ENCODE data around the gene PROK1. TPM values are rescaled to one million over a fixed set of nuclear protein-coding genes. Genes with fewer than 3 reads are reported as not detected.

The PROK1 gene
- total and polyA plus RNA-seq, 2 of the 13 experiments (the other 11 are each of a cell fraction or from before 2014, with no cell fraction given): 0.07 TPM; not detected in 1

DNA sequence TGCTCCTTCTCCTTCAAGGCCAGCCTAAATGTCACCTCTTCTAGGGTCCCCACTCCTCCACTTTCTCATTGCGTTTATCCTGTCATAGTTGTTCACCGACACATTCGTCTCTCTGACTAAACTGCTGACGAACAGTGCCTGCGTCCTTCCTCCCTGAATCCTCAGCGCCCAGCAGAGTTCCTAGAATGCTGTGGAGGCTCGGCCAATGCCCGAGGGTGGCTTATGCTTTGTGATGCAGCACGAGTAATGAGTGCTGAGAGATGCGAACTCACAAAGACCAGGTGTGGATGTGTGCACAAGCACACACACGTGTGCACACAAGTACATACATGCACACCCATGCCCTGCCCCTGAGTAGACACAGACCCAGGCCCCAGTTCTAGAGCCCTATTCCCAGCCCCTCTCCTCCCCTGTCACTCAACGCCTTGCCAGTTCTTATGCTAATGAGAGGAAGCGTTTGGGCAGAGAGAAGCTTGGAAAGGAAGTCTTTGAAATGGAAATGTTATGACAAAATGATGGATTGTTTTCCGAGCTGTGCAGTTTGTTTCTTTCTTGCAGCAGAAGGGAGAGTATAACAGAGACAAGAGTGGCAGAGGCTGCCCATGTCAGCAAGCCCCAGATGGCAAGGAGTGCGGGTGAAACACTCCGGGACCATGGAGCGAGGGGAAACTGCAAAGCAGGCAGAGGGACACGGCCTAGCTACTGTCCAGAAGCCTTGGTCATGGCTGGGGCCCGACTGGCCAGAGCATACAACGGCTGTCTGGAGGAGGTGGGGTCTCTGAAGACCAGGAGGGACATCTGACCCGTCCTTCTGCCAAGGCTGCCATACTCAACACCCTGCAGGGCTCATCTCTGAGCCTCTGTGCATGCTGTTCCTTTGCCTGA lies 43.8 kb downstream of the PROK1 start:
- TF ChIP-seq ZFP82 (CRISPR knock-in tag; IDR thresholded peaks at IDR 0.05; ENCODE audit: borderline replicate concordance): no peak
- Histone ChIP-seq H3K4me1 (ENCODE audit: insufficient read depth, low read length) (no peaks in the 10 kb centered on the region), H3K4me2 (ENCODE audit: low read depth, low read length) (no peak overlapping the region), H2AFZ (ENCODE audit: low read length) (no peak overlapping the region), H3K36me3 (replicated peaks in 1 of 2; ENCODE audit: control insufficient read depth in 1 of 2, insufficient read depth in 2 of 2, low read length in 2 of 2) (no peaks in the 10 kb centered on the region), H3K79me2 (ENCODE audit: insufficient read depth, low read length) (no peaks in the 10 kb centered on the region), H4K20me1 (ENCODE audit: insufficient read depth, low read length) (no peaks in the 10 kb centered on the region), H3K4me3 (replicated peaks in 1 of 3; ENCODE audit: insufficient read depth in 1 of 3, low read depth in 2 of 3, low read length in 3 of 3) (no peak overlapping the region), H3K9me3 (ENCODE audit: low read length) (no peaks in the 10 kb centered on the region), H3K27me3 (ENCODE audit: control insufficient read depth in 1 of 2, insufficient read depth in 2 of 2, low read length in 2 of 2) (no peaks in the 10 kb centered on the region; a peak in 1 of 5 replicates), H3K27ac (ENCODE audit: extremely low read length, insufficient read depth, low read length) (no peak overlapping the region), H3K9ac (ENCODE audit: insufficient read depth, low read depth, low read length) (no peak overlapping the region)
- in situ Hi-C loops (cut with HindIII; ENCODE audit: extremely low pct_ligation_motif_present, low pct_unique_long_range_greater_than_20kb): loop anchor here (10.0 kb wide), 1 partner anchor 290 kb away; no protein-coding TSS in a partner anchor
- intact Hi-C loops (cut with micrococcal nuclease; ENCODE audit: unreplicated experiment): loop anchor here (1.0 kb wide), 1 partner anchor 291 kb away; no protein-coding TSS in a partner anchor
- POLR2A ChIA-PET: no interaction called here
- no TSS peak for BruUV-seq (replicated peaks)
- 25% methylated on average over 15 of the region's 21 CpGs for WGBS (ENCODE audit: low lambda C conversion rate)
- CTCF ChIA-PET (ENCODE audit: low intra/inter-chr PET ratio, low total read pairs): interaction anchor here (2.1 kb wide), 1 partner anchor 82 kb away, joined by 11 read pairs; no protein-coding TSS in a partner anchor
- DNase-seq (ENCODE audit: low spot score) (no peak), FAIRE-seq (no peak), ATAC-seq (no peak)

GRCh38 chr1:110495926-110496600 lies 45.1 kb downstream of the PROK1 start:
- ChIA-PET POLR2A (no interaction called here), CTCF (ENCODE audit: low intra/inter-chr PET ratio, low total read pairs) (interaction anchor here (1.1 to 2.1 kb wide), 5 partner anchors 83 to 299 kb away, joined by 3 to 11 read pairs (median 5); no protein-coding TSS in a partner anchor)
- H3K27me3 ChIP-seq (ENCODE audit: control insufficient read depth in 1 of 2, insufficient read depth in 2 of 2, low read length in 2 of 2): no peaks in the 10 kb centered on the region; a peak in 1 of 5 replicates
- H3K9me3 ChIP-seq (ENCODE audit: low read length): no peaks in the 10 kb centered on the region
- no peaks in the 10 kb centered on the region for H3K79me2 ChIP-seq (ENCODE audit: insufficient read depth, low read length)
- H3K4me2 ChIP-seq (ENCODE audit: low read depth, low read length): no peak overlapping the region
- no TSS peak for BruUV-seq (replicated peaks)
- no peaks in the 10 kb centered on the region for H3K36me3 ChIP-seq (replicated peaks in 1 of 2; ENCODE audit: control insufficient read depth in 1 of 2, insufficient read depth in 2 of 2, low read length in 2 of 2)
- H3K27ac ChIP-seq (ENCODE audit: extremely low read length, insufficient read depth, low read length): no peak overlapping the region
- no peaks in the 10 kb centered on the region for H3K4me1 ChIP-seq (ENCODE audit: insufficient read depth, low read length)
- intact Hi-C loops (cut with micrococcal nuclease; ENCODE audit: unreplicated experiment) (loop anchor here (1.0 to 2.0 kb wide), 2 partner anchors 293 to 299 kb away; no protein-coding TSS in a partner anchor), in situ Hi-C loops (cut with HindIII; ENCODE audit: extremely low pct_ligation_motif_present, low pct_unique_long_range_greater_than_20kb) (loop anchor here (10.0 kb wide), 1 partner anchor 291 kb away; no protein-coding TSS in a partner anchor)
- H4K20me1 ChIP-seq (ENCODE audit: insufficient read depth, low read length): no peaks in the 10 kb centered on the region
- under 1% methylated on average over 8 of the region's 8 CpGs for WGBS (ENCODE audit: low lambda C conversion rate)
- H2AFZ ChIP-seq (ENCODE audit: low read length): no peak overlapping the region
- H3K9ac ChIP-seq (ENCODE audit: insufficient read depth, low read depth, low read length): no peak overlapping the region
- peak; percentile 56 for DNase-seq (ENCODE audit: low spot score)
- H3K4me3 ChIP-seq (replicated peaks in 1 of 3; ENCODE audit: insufficient read depth in 1 of 3, low read depth in 2 of 3, low read length in 3 of 3): no peak overlapping the region
- peak; percentile 94 for ATAC-seq
- FAIRE-seq: peak; percentile 80
- TF ChIP-seq XRCC5 (optimal IDR thresholded peaks at IDR 0.05; ENCODE audit: low read length) (peak; percentile 50), ISL2 (CRISPR knock-in tag; IDR thresholded peaks at IDR 0.05) (no peak), MEIS1 (CRISPR knock-in tag; IDR thresholded peaks at IDR 0.05; ENCODE audit: borderline replicate concordance) (no peak)
- TF ChIP-seq, protein P1, sequence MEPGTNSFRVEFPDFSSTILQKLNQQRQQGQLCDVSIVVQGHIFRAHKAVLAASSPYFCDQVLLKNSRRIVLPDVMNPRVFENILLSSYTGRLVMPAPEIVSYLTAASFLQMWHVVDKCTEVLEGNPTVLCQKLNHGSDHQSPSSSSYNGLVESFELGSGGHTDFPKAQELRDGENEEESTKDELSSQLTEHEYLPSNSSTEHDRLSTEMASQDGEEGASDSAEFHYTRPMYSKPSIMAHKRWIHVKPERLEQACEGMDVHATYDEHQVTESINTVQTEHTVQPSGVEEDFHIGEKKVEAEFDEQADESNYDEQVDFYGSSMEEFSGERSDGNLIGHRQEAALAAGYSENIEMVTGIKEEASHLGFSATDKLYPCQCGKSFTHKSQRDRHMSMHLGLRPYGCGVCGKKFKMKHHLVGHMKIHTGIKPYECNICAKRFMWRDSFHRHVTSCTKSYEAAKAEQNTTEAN (CRISPR knock-in tag; conservative IDR thresholded peaks at IDR 0.05): no peak
- TF ChIP-seq, protein P2, sequence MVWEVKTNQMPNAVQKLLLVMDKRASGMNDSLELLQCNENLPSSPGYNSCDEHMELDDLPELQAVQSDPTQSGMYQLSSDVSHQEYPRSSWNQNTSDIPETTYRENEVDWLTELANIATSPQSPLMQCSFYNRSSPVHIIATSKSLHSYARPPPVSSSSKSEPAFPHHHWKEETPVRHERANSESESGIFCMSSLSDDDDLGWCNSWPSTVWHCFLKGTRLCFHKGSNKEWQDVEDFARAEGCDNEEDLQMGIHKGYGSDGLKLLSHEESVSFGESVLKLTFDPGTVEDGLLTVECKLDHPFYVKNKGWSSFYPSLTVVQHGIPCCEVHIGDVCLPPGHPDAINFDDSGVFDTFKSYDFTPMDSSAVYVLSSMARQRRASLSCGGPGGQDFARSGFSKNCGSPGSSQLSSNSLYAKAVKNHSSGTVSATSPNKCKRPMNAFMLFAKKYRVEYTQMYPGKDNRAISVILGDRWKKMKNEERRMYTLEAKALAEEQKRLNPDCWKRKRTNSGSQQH (CRISPR knock-in tag; IDR thresholded peaks at IDR 0.05; ENCODE audit: low read depth): no peak
- TF ChIP-seq, protein P3, sequence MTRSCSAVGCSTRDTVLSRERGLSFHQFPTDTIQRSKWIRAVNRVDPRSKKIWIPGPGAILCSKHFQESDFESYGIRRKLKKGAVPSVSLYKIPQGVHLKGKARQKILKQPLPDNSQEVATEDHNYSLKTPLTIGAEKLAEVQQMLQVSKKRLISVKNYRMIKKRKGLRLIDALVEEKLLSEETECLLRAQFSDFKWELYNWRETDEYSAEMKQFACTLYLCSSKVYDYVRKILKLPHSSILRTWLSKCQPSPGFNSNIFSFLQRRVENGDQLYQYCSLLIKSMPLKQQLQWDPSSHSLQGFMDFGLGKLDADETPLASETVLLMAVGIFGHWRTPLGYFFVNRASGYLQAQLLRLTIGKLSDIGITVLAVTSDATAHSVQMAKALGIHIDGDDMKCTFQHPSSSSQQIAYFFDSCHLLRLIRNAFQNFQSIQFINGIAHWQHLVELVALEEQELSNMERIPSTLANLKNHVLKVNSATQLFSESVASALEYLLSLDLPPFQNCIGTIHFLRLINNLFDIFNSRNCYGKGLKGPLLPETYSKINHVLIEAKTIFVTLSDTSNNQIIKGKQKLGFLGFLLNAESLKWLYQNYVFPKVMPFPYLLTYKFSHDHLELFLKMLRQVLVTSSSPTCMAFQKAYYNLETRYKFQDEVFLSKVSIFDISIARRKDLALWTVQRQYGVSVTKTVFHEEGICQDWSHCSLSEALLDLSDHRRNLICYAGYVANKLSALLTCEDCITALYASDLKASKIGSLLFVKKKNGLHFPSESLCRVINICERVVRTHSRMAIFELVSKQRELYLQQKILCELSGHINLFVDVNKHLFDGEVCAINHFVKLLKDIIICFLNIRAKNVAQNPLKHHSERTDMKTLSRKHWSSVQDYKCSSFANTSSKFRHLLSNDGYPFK (CRISPR knock-in tag; IDR thresholded peaks at IDR 0.05; ENCODE audit: borderline replicate concordance): no peak
